ENCODE results near the gene FTH1.
A peak's percentile ranks its signal among the peaks of the same experiment; 100 is the strongest.
"Not testable (repeated sequence)": the region's sequence is repeated elsewhere in the genome, so short reads cannot be mapped to it uniquely, and the experiment has no call there.

The FTH1 gene

DNA sequence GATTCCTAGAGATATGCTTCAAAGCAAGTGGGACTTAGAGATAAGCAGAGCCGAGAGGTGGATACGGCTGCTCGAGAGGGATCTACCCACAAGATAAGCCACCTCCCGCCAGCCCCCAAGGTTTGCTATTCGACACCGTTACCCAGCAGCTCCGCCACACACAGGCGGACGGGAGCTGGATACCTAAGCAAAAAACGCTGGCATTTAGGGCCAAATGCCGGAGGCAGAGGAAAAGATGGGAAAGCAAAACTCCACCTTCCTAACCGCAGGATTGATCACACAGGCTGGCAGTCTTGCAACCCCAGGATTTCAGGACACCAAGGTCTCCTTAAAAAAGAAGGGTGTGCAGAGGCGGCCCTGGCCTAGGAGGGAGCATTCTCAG lies 709 bp downstream of the FTH1 start:
- peak overlapping the region; percentile 99 for H3K27ac ChIP-seq
- DNase-seq (ENCODE audit: low read depth, low spot score), result no peak

DNA sequence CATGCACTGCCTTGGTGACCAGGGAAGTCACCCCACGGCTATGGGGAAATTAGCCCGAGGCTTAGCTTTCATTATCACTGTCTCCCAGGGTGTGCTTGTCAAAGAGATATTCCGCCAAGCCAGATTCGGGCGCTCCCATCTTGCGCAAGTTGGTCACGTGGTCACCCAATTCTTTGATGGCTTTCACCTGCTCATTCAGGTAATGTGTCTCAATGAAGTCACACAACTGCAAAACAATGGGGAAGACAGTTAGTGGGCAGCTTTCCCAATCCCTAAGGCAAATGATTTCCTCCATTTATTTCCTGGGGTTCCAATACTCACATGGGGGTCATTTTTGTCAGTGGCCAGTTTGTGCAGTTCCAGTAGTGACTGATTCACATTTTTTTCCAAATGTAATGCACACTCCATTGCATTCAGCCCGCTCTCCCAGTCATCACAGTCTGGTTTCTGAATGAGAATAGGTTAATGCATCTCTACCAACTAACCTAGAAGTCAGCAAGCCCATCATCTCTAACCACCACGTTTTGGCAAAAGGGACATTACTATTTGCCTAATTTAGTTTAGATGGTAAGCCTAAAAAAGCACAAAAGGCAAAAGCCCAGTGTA lies 2.7 kb downstream of the FTH1 start:
- DNase-seq (ENCODE audit: low read depth, low spot score), result not testable (repeated sequence)
- peak overlapping the region; percentile 99 for H3K27ac ChIP-seq

DNA sequence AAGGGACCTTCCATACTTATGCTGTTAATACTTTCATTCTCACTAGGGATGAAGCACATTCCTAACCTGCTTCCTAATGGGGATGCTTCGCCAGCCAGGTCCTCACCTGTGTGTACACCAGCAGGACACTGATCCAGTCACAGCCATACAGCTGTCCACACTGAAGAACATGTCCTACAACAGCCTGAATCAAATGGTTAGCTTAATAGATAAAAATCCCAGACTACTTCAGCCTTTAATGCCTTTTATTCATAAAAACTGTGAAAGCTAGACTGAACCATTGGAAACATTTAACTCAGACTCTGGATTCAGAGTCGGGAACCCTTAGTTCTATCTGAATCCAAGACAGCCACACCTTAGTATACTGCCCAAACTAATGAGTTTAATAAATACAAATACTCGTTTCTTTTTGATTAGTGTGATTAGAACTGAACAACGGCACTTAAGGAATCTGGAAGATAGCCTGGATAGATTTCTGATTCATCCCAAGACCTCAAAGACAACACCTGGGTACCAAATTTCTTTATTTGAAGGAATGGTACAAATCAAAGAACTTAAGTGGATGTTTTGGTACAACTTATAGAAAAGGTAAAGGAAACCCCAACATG lies 3.3 kb downstream of the FTH1 start:
- DNase-seq (ENCODE audit: low read depth, low spot score), result no peak
- peak overlapping the region; percentile 99 for H3K27ac ChIP-seq

DNA sequence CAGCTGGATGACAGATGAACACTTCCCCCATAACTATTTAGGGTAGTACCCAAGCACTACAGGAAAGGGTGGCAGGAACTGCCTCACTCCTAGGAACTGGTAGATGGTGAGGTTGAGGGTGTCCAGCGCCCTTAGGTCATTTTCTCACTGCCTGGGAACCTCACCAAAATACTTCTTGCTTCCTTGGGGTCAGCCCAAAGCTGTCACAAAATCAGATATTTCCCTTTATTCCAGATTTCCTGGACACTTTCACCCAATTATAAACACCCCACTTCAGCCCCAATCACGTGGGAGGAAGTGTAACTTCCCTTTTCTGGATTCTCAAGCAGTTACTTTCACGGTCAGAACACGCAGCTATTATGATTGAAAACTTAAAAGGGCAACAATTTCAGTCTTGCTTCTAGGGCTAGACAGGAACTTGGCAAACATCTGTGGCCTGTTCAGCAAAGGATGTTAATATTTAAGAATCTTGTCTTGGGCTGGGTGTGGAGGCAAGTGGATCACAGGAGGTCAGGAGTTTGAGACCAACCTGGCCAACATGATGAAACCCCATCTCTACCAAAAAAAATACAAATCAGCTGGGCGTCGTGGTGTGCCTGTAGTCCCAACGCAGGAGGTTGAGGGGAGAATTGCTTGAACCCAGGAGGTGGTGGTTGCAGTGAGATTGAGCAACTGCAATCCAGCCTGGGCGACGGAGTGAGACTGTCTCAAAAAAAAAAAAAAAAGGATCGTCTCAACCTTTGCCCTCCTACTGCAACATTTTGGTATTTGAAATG lies 4.0 kb downstream of the FTH1 start:
- H3K27ac ChIP-seq, result peak overlapping the region; percentile 99
- DNase-seq (ENCODE audit: low read depth, low spot score), result no peak

DNA sequence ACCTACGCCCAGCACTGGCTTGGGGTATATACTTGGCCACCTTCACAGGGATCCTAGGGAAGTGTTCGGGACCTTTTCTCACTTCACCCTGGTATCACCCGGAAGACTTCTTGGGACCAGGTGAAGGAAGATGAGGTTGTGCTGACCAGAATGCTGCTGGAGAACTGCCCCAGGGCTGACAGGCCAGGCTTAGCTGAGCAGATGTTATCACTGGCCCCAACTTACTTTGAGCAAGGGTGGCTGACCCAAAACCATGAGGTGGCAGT lies 4.5 kb downstream of the FTH1 start:
- no peak for DNase-seq (ENCODE audit: low read depth, low spot score)
- H3K27ac ChIP-seq, result peak overlapping the region; percentile 99

DNA sequence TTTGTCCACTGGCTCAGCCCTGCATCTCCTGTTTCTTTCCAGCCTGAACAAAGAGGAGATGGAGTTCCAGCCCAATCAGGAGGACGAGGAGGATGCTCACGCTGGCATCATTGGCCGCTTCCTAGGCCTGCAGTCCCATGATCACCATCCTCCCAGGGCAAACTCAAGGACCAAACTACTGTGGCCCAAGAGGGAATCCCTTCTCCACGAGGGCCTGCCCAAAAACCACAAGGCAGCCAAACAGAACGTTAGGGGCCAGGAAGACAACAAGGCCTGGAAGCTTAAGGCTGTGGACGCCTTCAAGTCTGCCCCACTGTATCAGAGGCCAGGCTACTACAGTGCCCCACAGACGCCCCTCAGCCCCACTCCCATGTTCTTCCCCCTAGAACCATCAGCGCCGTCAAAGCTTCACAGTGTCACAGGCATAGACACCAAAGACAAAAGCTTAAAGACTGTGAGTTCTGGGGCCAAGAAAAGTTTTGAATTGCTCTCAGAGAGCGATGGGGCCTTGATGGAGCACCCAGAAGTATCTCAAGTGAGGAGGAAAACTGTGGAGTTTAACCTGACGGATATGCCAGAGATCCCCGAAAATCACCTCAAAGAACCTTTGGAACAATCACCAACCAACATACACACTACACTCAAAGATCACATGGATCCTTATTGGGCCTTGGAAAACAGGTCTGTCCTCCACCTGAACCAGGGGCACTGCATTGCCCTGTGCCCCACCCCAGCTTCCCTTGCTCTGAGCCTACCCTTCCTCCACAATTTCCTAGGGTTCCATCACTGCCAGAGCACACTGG lies 5.0 kb downstream of the FTH1 start:
- H3K27ac ChIP-seq, result peak overlapping the region; percentile 99
- no peak for DNase-seq (ENCODE audit: low read depth, low spot score)

DNA sequence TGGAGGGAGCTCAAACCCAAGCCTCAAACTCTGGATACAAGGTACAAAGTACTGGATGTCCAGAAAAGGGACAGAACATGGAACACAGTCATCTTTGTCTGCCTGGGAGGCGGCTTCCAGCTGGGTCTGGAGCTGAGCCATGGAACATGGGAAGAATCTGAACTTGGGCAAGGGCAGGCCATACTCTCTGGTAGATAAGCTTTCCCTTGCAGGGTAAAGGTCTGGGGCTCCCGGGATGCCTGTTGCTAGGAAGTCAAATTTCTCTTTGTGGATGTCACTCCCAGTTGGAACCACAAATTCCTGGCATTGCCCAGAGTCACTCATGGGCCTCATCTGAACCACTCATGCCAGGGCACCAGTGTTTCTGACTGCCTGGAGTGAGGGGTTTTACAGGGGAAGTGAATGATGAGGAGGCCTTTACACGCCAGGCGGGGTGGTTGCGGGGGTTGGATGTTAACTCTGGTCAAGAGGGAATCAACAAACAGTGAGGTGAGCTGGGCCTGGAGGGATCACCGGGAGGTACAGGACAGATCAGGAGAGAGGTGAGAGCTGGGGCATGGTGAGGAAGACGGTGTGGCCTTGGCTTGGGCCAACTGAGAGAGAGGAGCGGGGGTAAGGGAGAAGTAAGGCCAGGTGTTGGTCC lies 5.7 kb downstream of the FTH1 start:
- no peak for DNase-seq (ENCODE audit: low read depth, low spot score)
- peak overlapping the region; percentile 99 for H3K27ac ChIP-seq

DNA sequence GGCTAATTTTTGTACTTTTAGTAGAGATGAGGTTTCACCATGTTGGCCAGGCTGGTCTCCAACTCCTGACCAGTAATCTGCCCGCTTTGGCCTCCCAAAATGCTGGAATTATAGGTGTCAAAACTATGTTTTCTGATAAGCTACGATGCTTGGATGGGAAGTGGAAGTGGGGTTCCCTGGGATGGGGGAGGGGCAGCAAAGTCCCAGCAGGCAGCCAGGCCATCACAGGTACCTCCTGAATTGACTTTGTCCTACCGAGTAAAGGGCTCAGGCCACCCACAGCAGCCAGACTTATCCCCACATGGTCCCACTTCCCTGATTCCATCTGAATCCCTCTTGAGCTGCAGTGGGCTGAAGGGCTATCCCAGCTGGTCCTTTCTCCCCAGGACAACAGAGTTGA lies 6.9 kb downstream of the FTH1 start:
- DNase-seq (ENCODE audit: low read depth, low spot score), result no peak
- no peak overlapping the region for H3K27ac ChIP-seq

DNA sequence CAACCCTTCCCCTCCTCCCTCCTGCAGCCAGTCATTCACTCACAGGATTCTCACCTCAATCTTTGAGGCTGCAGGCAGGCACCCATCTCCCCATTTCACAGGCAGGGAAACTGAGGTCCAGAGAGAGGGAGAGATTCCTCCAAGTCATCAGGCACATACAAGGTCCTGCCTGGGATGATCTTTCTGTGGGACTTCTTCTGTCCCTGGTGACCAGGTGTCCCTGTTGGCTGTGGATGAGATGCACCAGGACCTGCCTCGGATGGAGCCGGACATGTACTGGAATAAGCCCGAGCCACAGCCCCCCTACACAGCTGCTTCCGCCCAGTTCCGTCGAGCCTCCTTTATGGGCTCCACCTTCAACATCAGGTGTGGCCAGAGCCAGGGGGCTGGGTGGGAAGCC lies 7.8 kb downstream of the FTH1 start:
- no peak for DNase-seq (ENCODE audit: low read depth, low spot score)
- H3K27ac ChIP-seq, result peak overlapping the region; percentile 69

DNA sequence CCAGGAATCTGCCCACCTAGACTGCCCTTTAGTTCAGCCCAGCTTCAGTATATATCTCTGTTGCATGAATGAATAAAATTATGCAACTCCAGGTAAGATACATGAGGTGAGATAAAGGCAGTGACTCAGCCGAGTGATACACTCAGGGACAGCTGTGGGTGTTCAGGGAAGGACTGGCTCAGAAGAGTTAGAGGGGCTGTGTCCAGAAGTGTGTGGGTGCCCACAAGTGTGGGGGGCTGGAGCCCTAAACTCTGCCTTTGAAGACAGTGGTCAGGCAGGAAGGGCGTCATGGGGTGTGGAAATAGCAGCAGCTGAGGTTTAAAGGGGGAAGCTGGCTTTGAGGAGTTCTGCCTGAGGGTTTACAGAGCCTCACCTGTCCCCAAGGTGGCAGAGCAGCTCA lies 8.3 kb downstream of the FTH1 start:
- DNase-seq (ENCODE audit: low read depth, low spot score), result no peak

DNA sequence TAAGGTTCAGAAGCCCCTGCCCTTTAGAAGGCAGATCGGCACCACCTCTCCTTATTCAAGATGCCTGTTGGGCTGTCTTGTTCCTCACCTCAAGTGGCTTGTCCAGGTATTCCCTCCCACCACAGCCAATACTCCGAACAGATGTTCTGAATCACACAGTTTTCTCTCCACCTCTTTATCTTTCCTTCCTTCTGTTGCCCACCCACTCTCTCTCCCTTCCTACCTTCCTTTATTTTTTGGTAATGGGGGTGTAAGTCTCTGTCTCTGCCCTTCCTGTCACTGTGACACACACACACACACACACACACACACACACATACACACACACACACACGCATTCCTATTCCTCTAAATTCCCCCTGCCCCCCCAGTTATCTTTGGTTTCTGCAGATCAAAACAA lies 8.8 kb downstream of the FTH1 start:
- peak overlapping the region; percentile 69 for H3K27ac ChIP-seq
- DNase-seq (ENCODE audit: low read depth, low spot score), result no peak

More for the DNA sequence above, 8.3 kb downstream of the FTH1 start:
- H3K27ac ChIP-seq, result peak overlapping the region; percentile 69

DNA sequence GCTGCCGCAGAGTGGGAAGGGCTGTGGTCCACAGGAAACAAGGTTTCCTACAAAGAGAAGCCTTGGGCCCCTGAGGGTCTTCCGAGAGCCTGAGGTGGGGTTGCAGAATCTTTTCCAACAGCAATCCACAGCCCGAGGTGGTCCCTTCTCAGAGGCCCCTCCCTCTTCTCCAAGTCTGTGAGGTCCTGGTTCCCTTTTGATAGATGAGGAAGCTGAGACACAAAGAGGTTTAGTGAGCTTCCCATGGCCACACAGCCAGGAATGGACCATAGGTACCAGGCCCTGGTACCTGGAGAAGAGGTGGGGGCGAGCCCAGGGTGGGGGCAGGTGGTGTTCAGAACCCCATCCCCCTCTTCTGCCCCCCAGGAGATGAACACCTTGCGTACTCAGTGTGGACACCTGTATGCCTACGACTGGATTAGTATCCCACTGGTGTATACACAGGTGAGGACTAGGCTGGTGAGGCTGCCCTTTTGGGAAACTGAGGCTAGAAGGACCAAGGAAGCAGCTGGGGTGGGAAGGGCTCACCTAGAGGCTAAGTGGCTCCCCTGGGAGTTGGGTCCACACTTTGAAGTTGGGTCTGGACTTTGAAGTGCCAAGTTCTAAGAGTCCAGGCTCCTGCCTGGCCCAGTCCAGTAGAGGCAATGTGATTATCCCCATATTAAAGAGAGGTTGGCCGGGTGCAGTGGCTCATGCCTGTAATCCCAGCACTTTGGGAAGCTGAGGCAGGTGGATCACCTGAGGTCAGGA lies 10.2 kb downstream of the FTH1 start:
- H3K27ac ChIP-seq, result no peak overlapping the region
- DNase-seq (ENCODE audit: low read depth, low spot score), result no peak

DNA sequence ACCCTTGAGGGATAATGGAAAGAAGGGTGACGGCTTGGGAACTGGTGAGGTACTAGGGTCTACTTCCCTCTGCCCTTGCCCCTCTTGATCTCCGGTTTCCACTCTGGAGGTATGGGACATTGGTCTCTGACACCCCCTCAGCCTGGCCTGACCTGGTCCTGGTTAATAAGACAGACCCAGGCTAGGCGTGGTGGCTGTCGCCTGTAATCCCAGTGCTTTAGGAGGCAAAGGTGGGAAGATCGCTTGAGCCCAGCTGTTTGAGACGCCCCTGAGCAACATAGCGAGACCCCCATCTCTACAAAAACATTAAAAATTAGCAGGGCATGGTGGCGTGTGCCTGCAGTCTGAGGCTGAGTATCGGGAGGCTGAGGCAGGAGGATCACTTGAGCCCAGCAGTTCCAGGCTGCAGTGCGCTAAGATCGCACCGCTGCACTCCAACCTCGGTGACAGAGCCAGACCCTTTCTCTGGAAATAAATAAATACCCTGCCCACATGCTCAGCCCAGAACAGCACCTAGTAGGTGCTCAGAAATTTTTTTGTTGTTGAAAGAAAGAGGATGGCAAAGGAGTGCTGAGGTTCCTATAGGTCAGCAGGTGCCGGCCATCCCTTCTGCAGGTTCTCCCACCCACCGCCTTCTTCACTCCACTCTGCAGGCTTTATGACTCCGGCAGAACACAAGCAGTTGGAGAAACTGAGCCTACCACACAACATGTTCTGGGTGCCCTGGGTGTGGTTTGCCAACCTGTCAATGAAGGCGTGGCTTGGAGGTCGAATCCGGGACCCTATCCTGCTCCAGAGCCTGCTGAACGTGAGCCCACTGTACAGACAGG lies 11.0 kb downstream of the FTH1 start:
- H3K27ac ChIP-seq, result no peak overlapping the region
- no peak for DNase-seq (ENCODE audit: low read depth, low spot score)

DNA sequence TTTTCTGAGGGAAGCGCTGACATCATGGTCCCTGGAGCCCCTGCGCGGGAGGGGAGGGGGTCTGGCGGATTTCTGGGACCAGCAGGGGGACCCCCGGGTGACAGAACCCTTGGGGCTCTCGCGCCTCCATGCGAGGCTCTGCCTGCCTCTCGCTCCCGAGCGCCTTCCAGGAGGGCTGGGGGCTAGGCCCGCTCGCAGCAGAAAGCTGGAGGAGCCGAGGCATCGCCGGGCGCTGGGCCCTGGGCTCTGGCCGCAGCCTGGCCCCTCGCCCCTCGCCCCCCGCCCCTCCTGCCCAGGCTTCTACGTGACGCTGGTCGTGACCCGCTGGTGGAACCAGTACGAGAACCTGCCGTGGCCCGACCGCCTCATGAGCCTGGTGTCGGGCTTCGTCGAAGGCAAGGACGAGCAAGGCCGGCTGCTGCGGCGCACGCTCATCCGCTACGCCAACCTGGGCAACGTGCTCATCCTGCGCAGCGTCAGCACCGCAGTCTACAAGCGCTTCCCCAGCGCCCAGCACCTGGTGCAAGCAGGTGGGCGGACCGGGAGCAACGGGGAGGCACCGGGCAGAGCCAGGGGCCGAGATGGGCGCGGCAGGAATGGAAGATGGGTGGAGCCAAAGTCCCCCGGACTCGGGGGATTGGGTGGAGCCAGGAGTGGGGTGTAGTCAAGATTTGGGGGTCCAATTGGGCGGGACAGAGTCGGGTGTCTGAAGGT lies 11.9 kb downstream of the FTH1 start:
- peak overlapping the region; percentile 40 for H3K27ac ChIP-seq

DNA sequence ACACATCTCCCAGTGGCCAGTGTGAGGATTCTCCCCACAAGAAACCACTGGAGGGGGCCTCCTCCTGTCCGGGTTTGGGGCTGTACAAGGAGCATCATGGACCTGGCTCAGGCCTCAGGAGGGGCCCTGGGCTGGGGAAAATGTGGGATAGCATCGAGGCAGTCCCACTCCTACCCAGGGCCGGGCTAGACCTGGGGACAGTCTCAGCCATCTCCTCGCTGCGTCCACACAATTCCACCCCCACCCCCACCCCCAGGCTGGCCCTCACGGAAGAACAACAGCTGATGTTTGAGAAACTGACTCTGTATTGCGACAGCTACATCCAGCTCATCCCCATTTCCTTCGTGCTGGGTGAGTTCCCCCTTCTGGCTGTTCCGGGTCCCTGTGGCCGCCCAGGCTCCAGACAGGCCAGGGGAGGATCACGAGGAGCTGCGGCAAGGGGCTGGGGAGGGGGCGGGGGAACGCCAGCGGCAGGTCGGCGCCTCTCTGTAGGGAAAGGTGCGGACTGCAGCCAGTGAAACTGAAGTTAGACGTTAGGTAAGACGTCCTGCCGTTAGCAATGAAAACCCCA lies 12.5 kb downstream of the FTH1 start:
- H3K27ac ChIP-seq, result peak overlapping the region; percentile 40

More for the DNA sequence above, 11.9 kb downstream of the FTH1 start:
- DNase-seq (ENCODE audit: low read depth, low spot score), result no peak

DNA sequence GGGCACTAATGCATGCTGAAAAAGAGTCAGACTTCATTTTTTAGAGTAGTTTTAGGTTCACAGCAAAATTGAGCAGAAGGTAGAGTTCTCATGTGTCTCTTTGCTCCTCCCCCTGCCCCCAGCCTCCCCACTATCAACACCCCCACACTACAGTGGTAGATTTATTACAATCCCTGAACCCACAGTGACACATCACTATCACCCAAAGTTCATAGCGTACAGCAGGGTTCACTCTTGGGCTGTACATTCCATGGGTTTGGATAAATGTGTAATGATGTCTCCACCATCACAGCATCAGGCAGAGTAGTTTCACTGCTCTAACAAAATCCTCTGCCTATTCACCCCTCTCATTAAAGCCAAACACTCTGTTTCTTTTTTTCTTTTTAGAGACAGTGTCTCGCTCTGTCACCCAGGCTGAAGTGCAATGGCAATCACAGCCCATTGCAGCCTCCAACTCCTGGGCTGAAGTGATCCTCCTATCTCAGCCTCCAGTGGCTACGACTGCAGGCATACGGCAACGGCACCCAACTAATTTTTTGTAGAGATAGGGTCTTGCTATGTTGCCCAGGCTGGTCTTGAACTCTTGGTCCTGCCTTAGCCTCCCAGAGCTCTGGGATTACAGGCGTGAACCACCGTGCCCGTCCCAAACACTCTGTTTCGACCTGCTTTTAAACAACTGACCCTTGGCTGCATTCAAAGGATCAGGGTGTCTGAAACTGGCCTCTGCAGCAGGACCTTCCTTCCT lies 13.2 kb downstream of the FTH1 start:
- peak overlapping the region; percentile 40 for H3K27ac ChIP-seq
- DNase-seq (ENCODE audit: low read depth, low spot score), result no peak

More for the DNA sequence above, 12.5 kb downstream of the FTH1 start:
- no peak for DNase-seq (ENCODE audit: low read depth, low spot score)

DNA sequence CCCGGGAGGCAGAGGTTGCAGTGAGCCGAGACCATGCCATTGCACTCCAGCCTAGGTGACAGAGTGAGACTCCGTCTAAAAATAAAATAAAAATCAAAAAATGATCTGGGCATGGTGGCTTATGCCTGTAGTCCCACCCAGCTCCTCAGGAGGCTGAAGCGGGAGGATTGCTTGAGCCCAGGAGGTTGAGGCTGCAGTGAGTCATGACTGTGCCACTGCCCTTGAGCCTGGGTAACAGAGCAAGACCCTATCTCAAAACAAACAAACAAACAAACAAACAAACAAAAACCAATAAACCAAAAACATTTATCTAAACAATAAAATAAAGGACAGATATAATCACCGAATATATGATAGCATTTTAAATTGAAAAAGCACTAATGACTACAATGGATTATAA lies 13.8 kb downstream of the FTH1 start:
- DNase-seq (ENCODE audit: low read depth, low spot score); H3K27ac ChIP-seq: not testable (repeated sequence)

Measured in epithelial cell of prostate (primary cell).